Superior temporal gyrus (tissue), 1 donor: ENCODE measurements around the gene ADARB2.
"Not testable (repeated sequence)": the region's sequence is repeated elsewhere in the genome, so short reads cannot be mapped to it uniquely, and the experiment has no call there.

Experiments used
- DNase-seq: peaks from one replicate; pipeline ENCODE4 v3.0.0-alpha.2; 2016; ENCODE audit errors: extremely low spot score

ADARB2 gene

GRCh38 chr10:1643161-1643907 lies 94.0 kb downstream of the ADARB2 start:
- DNase-seq = no peak

GRCh38 chr10:1642600-1643160 lies 94.6 kb downstream of the ADARB2 start:
- no peak for DNase-seq

GRCh38 chr10:1641402-1641801 lies 95.9 kb downstream of the ADARB2 start:
- DNase-seq = no peak

- no peak for DNase-seq
Measured at GRCh38 chr10:1638889-1639419, 98.4 kb downstream of the ADARB2 start.

- no peak for DNase-seq
Measured at GRCh38 chr10:1635340-1635739, 102.0 kb downstream of the ADARB2 start.

- no peak for DNase-seq
Measured at GRCh38 chr10:1634239-1634638, 103.1 kb downstream of the ADARB2 start.

GRCh38 chr10:1633783-1634182 lies 103.5 kb downstream of the ADARB2 start:
- DNase-seq = no peak

- DNase-seq = no peak
Measured at GRCh38 chr10:1632596-1632995, 104.7 kb downstream of the ADARB2 start.

- no peak for DNase-seq
Measured at GRCh38 chr10:1632141-1632540, 105.2 kb downstream of the ADARB2 start.

- DNase-seq = no peak
Measured at GRCh38 chr10:1631282-1631681, 106.0 kb downstream of the ADARB2 start.

GRCh38 chr10:1630304-1630703 lies 107.0 kb downstream of the ADARB2 start:
- DNase-seq = no peak

- no peak for DNase-seq
Measured at GRCh38 chr10:1629326-1630198, 107.8 kb downstream of the ADARB2 start.

- no peak for DNase-seq
Measured at GRCh38 chr10:1628757-1629156, 108.6 kb downstream of the ADARB2 start.

- DNase-seq = no peak
Measured at GRCh38 chr10:1627945-1628344, 109.4 kb downstream of the ADARB2 start.

- DNase-seq = no peak
Measured at GRCh38 chr10:1626835-1627234, 110.5 kb downstream of the ADARB2 start.

- no peak for DNase-seq
Measured at GRCh38 chr10:1626410-1626809, 110.9 kb downstream of the ADARB2 start.

- DNase-seq = no peak
Measured at GRCh38 chr10:1625731-1626130, 111.6 kb downstream of the ADARB2 start.

GRCh38 chr10:1625079-1625478 lies 112.2 kb downstream of the ADARB2 start:
- DNase-seq = no peak

- DNase-seq = no peak
Measured at GRCh38 chr10:1624240-1624639, 113.1 kb downstream of the ADARB2 start.

- no peak for DNase-seq
Measured at GRCh38 chr10:1620803-1621202, 116.5 kb downstream of the ADARB2 start.

GRCh38 chr10:1617376-1618317 lies 119.7 kb downstream of the ADARB2 start:
- DNase-seq = not testable (repeated sequence)
